Caco-2 (cell line): Measurements from ENCODE around the gene SLCO4A1. TPM values are rescaled to one million over a fixed set of nuclear protein-coding genes. Genes with fewer than 3 reads are reported as not detected.

Source experiments
- BruUV-seq: library from RNA; stranded (reverse); fragments of 400-500 nt; replicated peaks from 2 replicates; lab custom pipeline; 2021; lab: Mats Ljungman, UMichigan
- CTCF ChIA-PET: fragments of 300-600 bp; sonication (Branson Sonifier 250); formaldehyde crosslinking; loops from one replicate; lab custom pipeline; 2022; ENCODE audit warnings: antibody characterized with exemption; lab: Charles Lee
- POLR2A ChIA-PET: fragments of 300-600 bp; sonication (Branson Sonifier 250); formaldehyde crosslinking; loops from one replicate; lab custom pipeline; 2022; ENCODE audit warnings: antibody characterized with exemption; lab: Charles Lee
- DNase-seq, 2 experiments: peaks; one replicate each; pipeline versions ENCODE4 v3.0.0 to v3.0.0-alpha.2; 2020 to 2022
- H3K27me3 ChIP-seq: replicated peaks from 2 replicates; pipeline ENCODE4 v1.6.0; 2011; ENCODE audit warnings: low read length; ENCODE audit not compliant: control insufficient read depth, insufficient read depth
- H3K36me3 ChIP-seq: 2 replicates; pipeline ENCODE4 v1.5.1; 2011; ENCODE audit warnings: low read length; ENCODE audit not compliant: control insufficient read depth, insufficient read depth
- H3K4me1 ChIP-seq: fragments of 250-450 bp; sonication (Bioruptor Pico); 2 replicates; pipeline ENCODE4 v1.5.1; 2020; ENCODE audit warnings: mild to moderate bottlenecking
- H3K4me3 ChIP-seq: 2 replicates; pipeline ENCODE4 v1.5.1; 2011; ENCODE audit warnings: low read depth, mild to moderate bottlenecking, control low read depth, low read length
- H3K9me3 ChIP-seq: fragments of 250-450 bp; sonication (Bioruptor Pico); 2 replicates; pipeline ENCODE4 v1.5.1; 2020; ENCODE audit warnings: mild to moderate bottlenecking, moderate library complexity
- H3K27ac Mint-ChIP-seq: one replicate; pipeline ENCODE4 v1.8.0; 2022; ENCODE audit warnings: mixed read lengths; ENCODE audit not compliant: unreplicated experiment
- H3K27me3 Mint-ChIP-seq: one replicate; pipeline ENCODE4 v1.8.0; 2022; ENCODE audit warnings: mixed read lengths; ENCODE audit not compliant: insufficient read depth, unreplicated experiment
- H3K36me3 Mint-ChIP-seq: one replicate; pipeline ENCODE4 v1.8.0; 2022; ENCODE audit warnings: mild to moderate bottlenecking, mixed read lengths; ENCODE audit not compliant: insufficient read depth, unreplicated experiment
- H3K4me1 Mint-ChIP-seq: one replicate; pipeline ENCODE4 v1.8.0; 2022; ENCODE audit warnings: low read depth, mixed read lengths; ENCODE audit not compliant: unreplicated experiment
- H3K4me3 Mint-ChIP-seq: one replicate; pipeline ENCODE4 v1.8.0; 2022; ENCODE audit warnings: mild to moderate bottlenecking, moderate library complexity, mixed read lengths; ENCODE audit not compliant: unreplicated experiment
- H3K9me3 Mint-ChIP-seq: one replicate; pipeline ENCODE4 v1.8.0; 2022; ENCODE audit warnings: mixed read lengths; ENCODE audit not compliant: unreplicated experiment
- intact Hi-C: fragments of 100-400 bp; cut with micrococcal nuclease; formaldehyde crosslinking; loops from one replicate; pipeline ENCODE4 v1.10.0; 2022; ENCODE audit not compliant: unreplicated experiment
- total RNA-seq: library from RNA; stranded (reverse); gene quantifications from 2 replicates; pipeline ENCODE4 v1.2.3, GENCODE V29; 2022
- TF ChIP-seq, protein P1 (sequence below), 2 experiments: fragments of 200-600 bp in 1 of 2; IDR thresholded peaks; 1 replicate in 1 of 2; 2 replicates in 1 of 2; pipeline versions ENCODE4 v1.5.1 to v1.8.0; 2011 to 2022; ENCODE audit warnings: antibody characterized with exemption in 1 of 2, control low read depth in 1 of 2, inconsistent platforms in 1 of 2, low read depth in 1 of 2, low read length in 1 of 2, mild to moderate bottlenecking in 1 of 2, moderate library complexity in 1 of 2; ENCODE audit not compliant: insufficient read depth in 1 of 2, severe bottlenecking in 1 of 2, unreplicated experiment in 1 of 2

The SLCO4A1 gene
- total RNA-seq, 1 experiment from 2014 or later: 18.7 TPM

DNA sequence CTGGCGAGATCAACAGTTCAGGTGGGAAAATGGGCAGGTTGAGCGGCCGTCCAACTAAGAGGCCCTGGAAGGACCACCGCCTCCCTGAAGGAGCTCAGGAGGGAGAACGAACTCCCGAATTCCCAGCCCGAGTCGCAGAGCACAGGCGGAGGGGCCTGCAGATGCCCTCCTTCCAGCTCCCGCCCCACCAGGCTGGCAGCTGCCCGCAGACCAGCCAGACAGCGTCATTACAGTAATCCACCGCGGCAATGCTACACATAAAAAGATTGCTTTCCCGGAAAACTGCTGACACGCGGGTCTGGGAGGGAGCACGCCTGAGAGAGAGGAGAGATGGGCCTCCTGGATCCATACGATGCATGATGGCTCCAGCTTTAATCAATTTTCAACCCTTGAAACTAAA is 30.5 kb upstream of the SLCO4A1 start:
- H3K9me3 Mint-ChIP-seq: peaks cover 10% of the 10 kb centered on the region
- BruUV-seq: no TSS peak
- H3K36me3 ChIP-seq: no peaks in the 10 kb centered on the region
- DNase-seq: no peak
- no peaks in the 10 kb centered on the region for H3K27me3 Mint-ChIP-seq
- no peak overlapping the region for H3K4me3 ChIP-seq
- no peaks in the 10 kb centered on the region for H3K27me3 ChIP-seq
- no peaks in the 10 kb centered on the region for H3K36me3 Mint-ChIP-seq
- intact Hi-C loops: no loop called here
- peaks cover 8% of the 10 kb centered on the region for H3K9me3 ChIP-seq
- H3K4me1 Mint-ChIP-seq: peaks cover 2% of the 10 kb centered on the region
- ChIA-PET CTCF (no interaction called here), POLR2A (interaction anchor here (0.5 to 0.6 kb wide), 2 partner anchors 183 to 950 kb away, joined by 4 to 7 read pairs; no protein-coding TSS in a partner anchor)
- H3K4me1 ChIP-seq: peaks cover 12% of the 10 kb centered on the region
- H3K27ac Mint-ChIP-seq: no peak overlapping the region
- TF ChIP-seq, protein P1, sequence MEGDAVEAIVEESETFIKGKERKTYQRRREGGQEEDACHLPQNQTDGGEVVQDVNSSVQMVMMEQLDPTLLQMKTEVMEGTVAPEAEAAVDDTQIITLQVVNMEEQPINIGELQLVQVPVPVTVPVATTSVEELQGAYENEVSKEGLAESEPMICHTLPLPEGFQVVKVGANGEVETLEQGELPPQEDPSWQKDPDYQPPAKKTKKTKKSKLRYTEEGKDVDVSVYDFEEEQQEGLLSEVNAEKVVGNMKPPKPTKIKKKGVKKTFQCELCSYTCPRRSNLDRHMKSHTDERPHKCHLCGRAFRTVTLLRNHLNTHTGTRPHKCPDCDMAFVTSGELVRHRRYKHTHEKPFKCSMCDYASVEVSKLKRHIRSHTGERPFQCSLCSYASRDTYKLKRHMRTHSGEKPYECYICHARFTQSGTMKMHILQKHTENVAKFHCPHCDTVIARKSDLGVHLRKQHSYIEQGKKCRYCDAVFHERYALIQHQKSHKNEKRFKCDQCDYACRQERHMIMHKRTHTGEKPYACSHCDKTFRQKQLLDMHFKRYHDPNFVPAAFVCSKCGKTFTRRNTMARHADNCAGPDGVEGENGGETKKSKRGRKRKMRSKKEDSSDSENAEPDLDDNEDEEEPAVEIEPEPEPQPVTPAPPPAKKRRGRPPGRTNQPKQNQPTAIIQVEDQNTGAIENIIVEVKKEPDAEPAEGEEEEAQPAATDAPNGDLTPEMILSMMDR (IDR thresholded peaks at IDR 0.05; ENCODE audit: insufficient read depth in 1 of 2, low read depth in 1 of 2, low read length in 1 of 2, severe bottlenecking in 1 of 2, unreplicated experiment in 1 of 2): no peak
- H3K4me3 Mint-ChIP-seq: no peak overlapping the region

- Mint-ChIP-seq H3K27ac (no peak overlapping the region), H3K4me1 (peaks cover 6% of the 10 kb centered on the region), H3K36me3 (no peaks in the 10 kb centered on the region), H3K4me3 (no peak overlapping the region), H3K27me3 (no peaks in the 10 kb centered on the region), H3K9me3 (peaks cover 10% of the 10 kb centered on the region)
- ChIA-PET POLR2A (no interaction called here), CTCF (interaction anchor here (1.0 kb wide), 2 partner anchors 136 to 194 kb away, joined by 3 to 4 read pairs; no protein-coding TSS in a partner anchor)
- peaks cover 8% of the 10 kb centered on the region for H3K9me3 ChIP-seq
- no peak for DNase-seq
- no peak overlapping the region for H3K4me3 ChIP-seq
- peaks cover 12% of the 10 kb centered on the region for H3K4me1 ChIP-seq
- H3K36me3 ChIP-seq: no peaks in the 10 kb centered on the region
- TF ChIP-seq, protein P1 (IDR thresholded peaks at IDR 0.05; ENCODE audit: insufficient read depth in 1 of 2, low read depth in 1 of 2, low read length in 1 of 2, severe bottlenecking in 1 of 2, unreplicated experiment in 1 of 2): no peak
- BruUV-seq: no TSS peak
- H3K27me3 ChIP-seq: no peaks in the 10 kb centered on the region
- intact Hi-C loops: no loop called here
These were observed 28.0 kb upstream of the SLCO4A1 start for GRCh38 chr20:62614085-62614960.

GRCh38 chr20:62614961-62615680 is 27.2 kb upstream of the SLCO4A1 start:
- no peaks in the 10 kb centered on the region for H3K27me3 Mint-ChIP-seq
- CTCF ChIA-PET: interaction anchor here (1.0 kb wide), 2 partner anchors 137 to 194 kb away, joined by 3 to 4 read pairs; no protein-coding TSS in a partner anchor
- peaks cover 12% of the 10 kb centered on the region for H3K4me1 ChIP-seq
- intact Hi-C loops: loop anchor here (5.0 kb wide), 2 partner anchors 113 to 313 kb away; partner anchors contain the start of gene ADRM1
- POLR2A ChIA-PET: no interaction called here
- no peaks in the 10 kb centered on the region for H3K36me3 ChIP-seq
- no peaks in the 10 kb centered on the region for H3K36me3 Mint-ChIP-seq
- peaks cover 10% of the 10 kb centered on the region for H3K9me3 Mint-ChIP-seq
- peaks cover 8% of the 10 kb centered on the region for H3K9me3 ChIP-seq
- no peak overlapping the region for H3K4me3 ChIP-seq
- BruUV-seq: no TSS peak
- no peak overlapping the region for H3K27ac Mint-ChIP-seq
- H3K4me1 Mint-ChIP-seq: peaks cover 6% of the 10 kb centered on the region
- no peaks in the 10 kb centered on the region for H3K27me3 ChIP-seq
- DNase-seq: no peak
- no peak overlapping the region for H3K4me3 Mint-ChIP-seq
- TF ChIP-seq, protein P1 (IDR thresholded peaks at IDR 0.05; ENCODE audit: insufficient read depth in 1 of 2, low read depth in 1 of 2, low read length in 1 of 2, severe bottlenecking in 1 of 2, unreplicated experiment in 1 of 2): no peak
